GM23338 (cell line): ENCODE measurements around the gene OTUD5.

Experiments used
- EZH2phosphoT487 ChIP-seq: fragments of 200-600 bp; sonication (generic); IDR thresholded peaks from one replicate; pipeline ENCODE4 v1.8.1; 2018; ENCODE audit warnings: antibody characterized with exemption; ENCODE audit not compliant: unreplicated experiment
- TF ChIP-seq, protein P1 (sequence below), 2 experiments: fragments of 200-600 bp in 1 of 2; sonication (generic) in 1 of 2; conservative IDR thresholded peaks; 2 replicates each; pipeline versions ENCODE4 v1.5.1 to v1.6.1; 2016 to 2017; ENCODE audit warnings: antibody characterized with exemption in 2 of 2, low read depth in 2 of 2, mild to moderate bottlenecking in 2 of 2, moderate library complexity in 1 of 2
- TF ChIP-seq, protein P2 (sequence below): IDR thresholded peaks from one replicate; pipeline ENCODE4 v1.6.1; 2018; ENCODE audit warnings: antibody characterized with exemption; ENCODE audit not compliant: unreplicated experiment

DNA sequence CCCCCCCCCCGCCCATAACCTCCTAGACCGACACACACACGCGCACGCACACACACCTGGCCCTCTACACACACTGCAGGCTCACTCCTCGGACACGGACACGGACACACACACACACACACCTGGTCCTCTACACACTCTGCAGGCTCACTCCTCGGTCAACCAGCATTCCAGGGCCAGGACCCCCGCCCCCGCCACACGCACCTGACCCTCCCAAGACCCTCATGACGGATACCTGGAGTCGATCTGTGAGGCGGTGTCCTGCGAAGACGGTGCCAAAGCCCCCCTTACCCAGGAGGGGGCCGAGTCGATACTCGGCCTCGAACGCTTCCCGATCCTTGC, 39.1 kb downstream of the OTUD5 start:
- TF ChIP-seq, protein P1, sequence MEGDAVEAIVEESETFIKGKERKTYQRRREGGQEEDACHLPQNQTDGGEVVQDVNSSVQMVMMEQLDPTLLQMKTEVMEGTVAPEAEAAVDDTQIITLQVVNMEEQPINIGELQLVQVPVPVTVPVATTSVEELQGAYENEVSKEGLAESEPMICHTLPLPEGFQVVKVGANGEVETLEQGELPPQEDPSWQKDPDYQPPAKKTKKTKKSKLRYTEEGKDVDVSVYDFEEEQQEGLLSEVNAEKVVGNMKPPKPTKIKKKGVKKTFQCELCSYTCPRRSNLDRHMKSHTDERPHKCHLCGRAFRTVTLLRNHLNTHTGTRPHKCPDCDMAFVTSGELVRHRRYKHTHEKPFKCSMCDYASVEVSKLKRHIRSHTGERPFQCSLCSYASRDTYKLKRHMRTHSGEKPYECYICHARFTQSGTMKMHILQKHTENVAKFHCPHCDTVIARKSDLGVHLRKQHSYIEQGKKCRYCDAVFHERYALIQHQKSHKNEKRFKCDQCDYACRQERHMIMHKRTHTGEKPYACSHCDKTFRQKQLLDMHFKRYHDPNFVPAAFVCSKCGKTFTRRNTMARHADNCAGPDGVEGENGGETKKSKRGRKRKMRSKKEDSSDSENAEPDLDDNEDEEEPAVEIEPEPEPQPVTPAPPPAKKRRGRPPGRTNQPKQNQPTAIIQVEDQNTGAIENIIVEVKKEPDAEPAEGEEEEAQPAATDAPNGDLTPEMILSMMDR (conservative IDR thresholded peaks at IDR 0.05; ENCODE audit: low read depth in 2 of 2), result no peak
- TF ChIP-seq EZH2phosphoT487, result no peak
- TF ChIP-seq, protein P2, sequence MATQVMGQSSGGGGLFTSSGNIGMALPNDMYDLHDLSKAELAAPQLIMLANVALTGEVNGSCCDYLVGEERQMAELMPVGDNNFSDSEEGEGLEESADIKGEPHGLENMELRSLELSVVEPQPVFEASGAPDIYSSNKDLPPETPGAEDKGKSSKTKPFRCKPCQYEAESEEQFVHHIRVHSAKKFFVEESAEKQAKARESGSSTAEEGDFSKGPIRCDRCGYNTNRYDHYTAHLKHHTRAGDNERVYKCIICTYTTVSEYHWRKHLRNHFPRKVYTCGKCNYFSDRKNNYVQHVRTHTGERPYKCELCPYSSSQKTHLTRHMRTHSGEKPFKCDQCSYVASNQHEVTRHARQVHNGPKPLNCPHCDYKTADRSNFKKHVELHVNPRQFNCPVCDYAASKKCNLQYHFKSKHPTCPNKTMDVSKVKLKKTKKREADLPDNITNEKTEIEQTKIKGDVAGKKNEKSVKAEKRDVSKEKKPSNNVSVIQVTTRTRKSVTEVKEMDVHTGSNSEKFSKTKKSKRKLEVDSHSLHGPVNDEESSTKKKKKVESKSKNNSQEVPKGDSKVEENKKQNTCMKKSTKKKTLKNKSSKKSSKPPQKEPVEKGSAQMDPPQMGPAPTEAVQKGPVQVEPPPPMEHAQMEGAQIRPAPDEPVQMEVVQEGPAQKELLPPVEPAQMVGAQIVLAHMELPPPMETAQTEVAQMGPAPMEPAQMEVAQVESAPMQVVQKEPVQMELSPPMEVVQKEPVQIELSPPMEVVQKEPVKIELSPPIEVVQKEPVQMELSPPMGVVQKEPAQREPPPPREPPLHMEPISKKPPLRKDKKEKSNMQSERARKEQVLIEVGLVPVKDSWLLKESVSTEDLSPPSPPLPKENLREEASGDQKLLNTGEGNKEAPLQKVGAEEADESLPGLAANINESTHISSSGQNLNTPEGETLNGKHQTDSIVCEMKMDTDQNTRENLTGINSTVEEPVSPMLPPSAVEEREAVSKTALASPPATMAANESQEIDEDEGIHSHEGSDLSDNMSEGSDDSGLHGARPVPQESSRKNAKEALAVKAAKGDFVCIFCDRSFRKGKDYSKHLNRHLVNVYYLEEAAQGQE, result no peak
